Fibroblast of the aortic adventitia (primary cell): ENCODE data around the gene RNU1-3. TPM values are rescaled to one million over a fixed set of nuclear protein-coding genes. Genes with fewer than 3 reads are reported as not detected.
"Not testable (repeated sequence)": the region's sequence is repeated elsewhere in the genome, so short reads cannot be mapped to it uniquely, and the experiment has no call there.

Experiments used
- DNase-seq: peaks from one replicate; pipeline ENCODE4 v3.0.0-alpha.2; 2010; ENCODE audit warnings: low read depth
- H3K4me3 ChIP-seq: 2 replicates; pipeline ENCODE4 v1.5.1; 2011; ENCODE audit warnings: low read depth, mild to moderate bottlenecking, control low read depth, low read length, moderate library complexity
- CTCF ChIP-seq: IDR thresholded peaks from 2 replicates; pipeline ENCODE4 v1.5.1; 2011; ENCODE audit warnings: mild to moderate bottlenecking, low read length, control low read depth, inconsistent platforms; ENCODE audit not compliant: insufficient read depth
- total RNA-seq: library from RNA; depleted of rRNA; stranded (reverse); fragments of >200 nt; gene quantifications from 2 replicates; pipeline ENCODE4 v1.2.3, GENCODE V29; 2012; ENCODE audit warnings: low replicate concordance

Gene RNU1-3
- total RNA-seq, 1 donor: under 0.01 TPM

GRCh38 chr1:16644193-16644481 is 22.6 kb downstream of the RNU1-3 start:
- peak overlapping the region; percentile 100 for H3K4me3 ChIP-seq
- no peak for TF ChIP-seq CTCF
- DNase-seq: no peak

- DNase-seq: peak; percentile 36
- peak overlapping the region; percentile 100 for H3K4me3 ChIP-seq
Measured at GRCh38 chr1:16643476-16644192, 23.1 kb downstream of the RNU1-3 start.

- not testable (repeated sequence) for DNase-seq
- H3K4me3 ChIP-seq: peak overlapping the region; percentile 100
Measured at GRCh38 chr1:16643001-16643411, 23.7 kb downstream of the RNU1-3 start.

GRCh38 chr1:16642025-16642966 is 24.5 kb downstream of the RNU1-3 start:
- not testable (repeated sequence) for H3K4me3 ChIP-seq, DNase-seq

- not testable (repeated sequence) for DNase-seq, H3K4me3 ChIP-seq
Measured at GRCh38 chr1:16641159-16641975, 25.4 kb downstream of the RNU1-3 start.

- not testable (repeated sequence) for DNase-seq, H3K4me3 ChIP-seq
Measured at GRCh38 chr1:16639091-16640031, 27.4 kb downstream of the RNU1-3 start.

- not testable (repeated sequence) for H3K4me3 ChIP-seq, DNase-seq
Measured at GRCh38 chr1:16637941-16638778, 28.6 kb downstream of the RNU1-3 start.

- not testable (repeated sequence) for H3K4me3 ChIP-seq, DNase-seq
Measured at GRCh38 chr1:16636551-16637195, 30.1 kb downstream of the RNU1-3 start.

- not testable (repeated sequence) for H3K4me3 ChIP-seq, DNase-seq
Measured at GRCh38 chr1:16635959-16636358, 30.8 kb downstream of the RNU1-3 start.

GRCh38 chr1:16633540-16634282 is 33.0 kb downstream of the RNU1-3 start:
- H3K4me3 ChIP-seq, DNase-seq: not testable (repeated sequence)

GRCh38 chr1:16632044-16632850 is 34.5 kb downstream of the RNU1-3 start:
- not testable (repeated sequence) for DNase-seq, H3K4me3 ChIP-seq
